HTR-8/SVneo (cell line): ENCODE measurements around the gene LARP4B.

ENCODE experiments used
- DNase-seq: peaks from one replicate; pipeline ENCODE4 v3.0.0; 2011; ENCODE audit warnings: low spot score, mixed read lengths; ENCODE audit not compliant: insufficient read length
- FAIRE-seq: peaks from 2 replicates; lab custom pipeline; 2011; peaks lifted over from hg19 to GRCh38; lab: Jason Lieb, UNC

Gene LARP4B

GRCh38 chr10:814536-815302 lies 116.8 kb downstream of the LARP4B start:
- FAIRE-seq (no peak), DNase-seq (no peak)

- DNase-seq (no peak), FAIRE-seq (no peak)
These were observed 118.2 kb downstream of the LARP4B start for GRCh38 chr10:813286-813685.

GRCh38 chr10:812787-813186 lies 118.7 kb downstream of the LARP4B start:
- DNase-seq (no peak), FAIRE-seq (no peak)

GRCh38 chr10:811379-812175 lies 119.9 kb downstream of the LARP4B start:
- FAIRE-seq, result no peak
- no peak for DNase-seq

GRCh38 chr10:810351-810846 lies 121.1 kb downstream of the LARP4B start:
- FAIRE-seq (no peak), DNase-seq (peak; percentile 34)

- no peak for DNase-seq
- no peak for FAIRE-seq
These were observed 121.7 kb downstream of the LARP4B start for GRCh38 chr10:809671-810350.

GRCh38 chr10:807958-808353 lies 123.5 kb downstream of the LARP4B start:
- DNase-seq (no peak), FAIRE-seq (no peak)

GRCh38 chr10:807163-807957 lies 124.1 kb downstream of the LARP4B start:
- FAIRE-seq, result no peak

GRCh38 chr10:806451-807162 lies 124.9 kb downstream of the LARP4B start:
- FAIRE-seq, result no peak
- no peak for DNase-seq

More at GRCh38 chr10:807163-807957, 124.1 kb downstream of the LARP4B start:
- DNase-seq, result no peak

- FAIRE-seq, result no peak
- no peak for DNase-seq
These were observed 125.7 kb downstream of the LARP4B start for GRCh38 chr10:805620-806305.

GRCh38 chr10:804787-805619 lies 126.5 kb downstream of the LARP4B start:
- DNase-seq, result no peak
- FAIRE-seq, result no peak

GRCh38 chr10:804191-804781 lies 127.2 kb downstream of the LARP4B start:
- DNase-seq, result no peak
- no peak for FAIRE-seq

GRCh38 chr10:803041-803741 lies 128.3 kb downstream of the LARP4B start:
- no peak for DNase-seq

GRCh38 chr10:802506-802905 lies 129.0 kb downstream of the LARP4B start:
- no peak for FAIRE-seq
- no peak for DNase-seq

More at GRCh38 chr10:803041-803741, 128.3 kb downstream of the LARP4B start:
- FAIRE-seq, result no peak

- no peak for DNase-seq
- no peak for FAIRE-seq
These were observed 134.3 kb downstream of the LARP4B start for GRCh38 chr10:797179-797578.

- FAIRE-seq (no peak), DNase-seq (no peak)
These were observed 135.3 kb downstream of the LARP4B start for GRCh38 chr10:796233-796632.
